ENCODE results near the gene PKD1L1.
A peak's percentile ranks its signal among the peaks of the same experiment; 100 is the strongest.
"Not testable (repeated sequence)": the region's sequence is repeated elsewhere in the genome, so short reads cannot be mapped to it uniquely, and the experiment has no call there.

Gene PKD1L1

GRCh38 chr7:47946581-47947354 lies 1.5 kb downstream of the PKD1L1 start:
- no peak overlapping the region for H3K27ac ChIP-seq
- TF ChIP-seq ZFX (IDR thresholded peaks at IDR 0.05; ENCODE audit: borderline replicate concordance) (no peak), CTCF (IDR thresholded peaks at IDR 0.05) (no peak)

- TF ChIP-seq ZFX (IDR thresholded peaks at IDR 0.05; ENCODE audit: borderline replicate concordance) (no peak), CTCF (IDR thresholded peaks at IDR 0.05) (peak; percentile 87)
- no peak overlapping the region for H3K27ac ChIP-seq
These were observed 2.8 kb downstream of the PKD1L1 start for GRCh38 chr7:47945261-47946015.

- TF ChIP-seq ZFX (IDR thresholded peaks at IDR 0.05; ENCODE audit: borderline replicate concordance): no peak
- TF ChIP-seq CTCF (IDR thresholded peaks at IDR 0.05): no peak
- H3K27ac ChIP-seq: no peak overlapping the region
These were observed 3.6 kb downstream of the PKD1L1 start for GRCh38 chr7:47944536-47945260.

GRCh38 chr7:47943676-47944474 lies 4.4 kb downstream of the PKD1L1 start:
- no peak overlapping the region for H3K27ac ChIP-seq
- TF ChIP-seq CTCF (IDR thresholded peaks at IDR 0.05): no peak

- H3K27ac ChIP-seq: not testable (repeated sequence)
These were observed 5.6 kb downstream of the PKD1L1 start for GRCh38 chr7:47942651-47943050.

- no peak for TF ChIP-seq CTCF (IDR thresholded peaks at IDR 0.05)
- TF ChIP-seq ZFX (IDR thresholded peaks at IDR 0.05; ENCODE audit: borderline replicate concordance): no peak
- H3K27ac ChIP-seq: no peak overlapping the region
These were observed 6.1 kb downstream of the PKD1L1 start for GRCh38 chr7:47942132-47942531.

GRCh38 chr7:47941136-47941844 lies 7.0 kb downstream of the PKD1L1 start:
- no peak for TF ChIP-seq ZFX (IDR thresholded peaks at IDR 0.05; ENCODE audit: borderline replicate concordance)
- TF ChIP-seq CTCF (IDR thresholded peaks at IDR 0.05): no peak
- H3K27ac ChIP-seq: no peak overlapping the region

All from 22Rv1 (cell line).